ENCODE measurements around the gene GIN1.
"Not testable (repeated sequence)": the region's sequence is repeated elsewhere in the genome, so short reads cannot be mapped to it uniquely, and the experiment has no call there.

Gene GIN1, protein sequence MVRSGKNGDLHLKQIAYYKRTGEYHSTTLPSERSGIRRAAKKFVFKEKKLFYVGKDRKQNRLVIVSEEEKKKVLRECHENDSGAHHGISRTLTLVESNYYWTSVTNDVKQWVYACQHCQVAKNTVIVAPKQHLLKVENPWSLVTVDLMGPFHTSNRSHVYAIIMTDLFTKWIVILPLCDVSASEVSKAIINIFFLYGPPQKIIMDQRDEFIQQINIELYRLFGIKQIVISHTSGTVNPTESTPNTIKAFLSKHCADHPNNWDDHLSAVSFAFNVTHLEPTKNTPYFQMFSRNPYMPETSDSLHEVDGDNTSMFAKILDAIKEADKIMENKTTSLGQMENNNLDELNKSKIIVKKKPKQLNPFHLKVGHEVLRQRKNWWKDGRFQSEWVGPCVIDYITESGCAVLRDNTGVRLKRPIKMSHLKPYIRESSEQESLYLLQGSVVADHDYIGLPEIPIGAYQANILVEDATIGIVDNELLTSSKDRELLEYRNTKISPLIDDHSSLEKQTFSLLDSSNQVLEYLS

DNA sequence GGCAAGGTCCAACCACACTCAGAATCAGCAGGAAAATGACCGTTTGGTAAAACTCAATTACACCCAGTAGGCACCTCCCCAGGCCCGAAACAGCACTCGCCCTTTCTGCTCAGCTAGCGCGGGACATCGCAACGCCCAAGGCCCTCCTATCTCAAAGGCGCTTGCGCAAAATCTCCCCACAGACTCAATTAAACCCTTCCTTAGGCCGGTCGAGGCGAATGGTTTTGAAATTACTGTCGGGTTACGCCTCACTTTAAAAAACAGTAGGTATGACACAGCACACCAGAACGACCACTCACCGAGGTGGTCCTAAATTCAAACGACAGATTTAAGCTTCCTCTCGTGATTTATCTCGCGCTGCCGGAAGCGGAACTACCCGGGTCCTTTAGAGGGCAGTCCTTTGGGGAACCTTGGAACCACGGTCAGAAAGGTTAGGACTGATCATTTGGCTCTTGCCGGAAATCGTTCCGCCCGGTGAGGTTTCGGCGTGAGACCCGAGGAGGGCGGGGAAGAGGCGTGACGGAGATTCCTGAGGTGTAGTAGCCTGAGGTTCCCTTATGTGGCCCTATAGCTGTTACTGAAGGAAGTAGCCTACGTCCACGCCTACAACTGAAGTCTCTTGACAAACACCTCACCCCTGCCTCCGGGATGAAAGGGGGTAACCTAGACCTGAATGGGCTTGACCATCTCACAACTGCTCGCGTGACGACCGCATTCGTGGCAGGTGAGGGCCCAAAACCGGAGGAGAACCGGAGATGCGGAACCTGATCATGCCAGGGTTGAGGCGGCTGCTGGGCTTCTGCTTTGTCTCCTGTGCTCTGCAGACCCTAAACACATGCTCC, at the start of gene GIN1, which contains the start of gene PPIP5K2:
TSS of gene GIN1 (minus strand) at position 374 of the 842 bp plus-strand sequence. CDS start 11,431 bp downstream, outside the sequence.
TSS of gene PPIP5K2 (plus strand) at position 537 of the 842 bp plus-strand sequence. CDS start 9,289 bp downstream, outside the sequence.
- DNase-seq, result peak; percentile 99

DNA sequence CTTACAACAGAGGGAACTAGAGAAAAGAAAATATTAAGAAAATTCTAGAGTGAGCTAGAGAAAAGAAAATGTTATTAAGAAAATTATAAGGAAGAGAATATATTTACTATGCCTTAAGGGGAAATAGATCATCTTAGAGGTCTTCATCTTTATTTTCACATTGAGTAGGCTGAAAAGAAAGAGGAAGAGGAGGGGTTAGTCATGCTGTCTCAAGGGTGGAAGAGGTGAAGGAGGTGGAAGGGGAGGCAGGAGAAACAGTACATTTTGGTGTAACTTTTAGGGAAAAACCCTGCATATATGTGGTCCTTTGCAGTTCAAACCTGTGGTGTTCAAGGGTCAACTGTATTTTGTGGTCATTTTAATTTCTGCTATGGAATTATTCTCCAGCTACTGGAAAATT, 46.8 kb upstream of the GIN1 start:
- no peak for DNase-seq

DNA sequence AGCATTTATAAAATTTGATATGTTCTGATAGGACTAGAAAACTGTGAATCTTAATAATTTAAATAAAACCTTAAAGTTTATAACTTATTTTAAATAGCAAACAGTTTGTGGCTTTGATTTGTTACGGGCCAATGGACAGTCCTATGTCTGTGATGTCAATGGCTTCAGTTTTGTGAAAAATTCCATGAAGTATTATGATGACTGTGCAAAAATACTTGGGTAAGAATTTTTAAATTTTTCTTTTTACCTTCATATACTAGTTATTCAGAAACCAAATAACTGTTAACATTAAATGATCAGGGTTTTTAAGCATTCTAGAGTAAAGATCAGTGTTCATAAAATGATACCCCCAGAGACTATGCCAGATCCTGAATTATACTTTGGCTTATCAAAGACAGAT, 31.2 kb upstream of the GIN1 start:
- DNase-seq, result no peak

DNA sequence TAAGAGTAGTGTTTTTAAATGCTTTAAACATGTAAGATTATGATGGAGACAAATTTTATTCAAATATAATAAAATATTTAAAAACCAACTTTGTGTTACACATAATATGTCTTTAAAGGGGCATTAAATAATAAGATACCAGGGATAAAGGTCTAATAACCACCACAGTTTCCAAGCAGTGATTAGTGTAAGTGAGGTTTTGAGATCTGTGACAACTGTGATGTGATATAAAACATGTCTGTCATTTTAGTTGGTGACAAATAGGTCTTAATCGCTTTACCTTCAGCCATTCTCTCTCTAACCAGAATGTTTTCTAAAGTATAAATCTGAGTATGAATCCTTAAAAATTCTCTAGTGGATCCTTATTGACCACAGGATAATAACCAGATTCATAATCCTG, 28.3 kb upstream of the GIN1 start:
- DNase-seq, result no peak

DNA sequence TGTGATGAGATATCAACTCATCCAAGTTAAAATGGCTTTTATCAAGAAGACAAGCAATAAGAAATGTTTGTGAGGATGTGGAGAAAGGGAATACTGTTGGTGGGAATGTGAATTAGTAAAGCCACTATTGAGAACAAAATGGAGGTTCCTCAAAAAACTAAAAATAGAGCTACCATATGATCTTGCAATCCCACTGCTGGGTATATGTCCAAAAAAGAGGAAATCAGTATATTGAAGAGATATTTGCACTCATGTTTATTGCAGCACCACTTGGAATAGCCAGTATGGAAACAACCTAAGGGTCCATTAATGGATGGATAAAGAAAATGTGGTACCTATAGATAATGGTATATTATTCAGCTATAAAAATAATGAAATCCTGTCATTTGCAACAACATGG, 25.3 kb upstream of the GIN1 start:
- DNase-seq, result no peak

DNA sequence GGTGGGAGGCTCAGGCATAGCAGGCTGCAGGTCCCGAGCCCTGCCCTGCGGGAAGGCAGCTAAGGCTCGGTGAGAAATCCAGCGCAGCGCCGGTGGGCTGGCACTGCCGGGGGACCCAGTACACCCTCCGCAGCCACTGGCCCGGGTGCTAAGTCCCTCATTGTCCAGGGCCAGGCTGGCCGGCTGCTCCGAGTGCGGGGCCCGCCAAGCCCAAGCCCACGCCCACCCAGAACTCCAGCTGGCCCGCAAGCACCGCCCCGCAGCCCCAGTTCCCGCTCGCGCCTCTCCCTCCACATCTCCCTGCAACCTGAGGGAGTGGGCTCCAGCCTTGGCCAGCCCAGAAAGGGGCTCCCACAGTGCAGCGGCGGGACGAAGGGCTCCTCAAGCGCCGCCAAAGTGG, 22.2 kb upstream of the GIN1 start:
- not testable (repeated sequence) for DNase-seq

DNA sequence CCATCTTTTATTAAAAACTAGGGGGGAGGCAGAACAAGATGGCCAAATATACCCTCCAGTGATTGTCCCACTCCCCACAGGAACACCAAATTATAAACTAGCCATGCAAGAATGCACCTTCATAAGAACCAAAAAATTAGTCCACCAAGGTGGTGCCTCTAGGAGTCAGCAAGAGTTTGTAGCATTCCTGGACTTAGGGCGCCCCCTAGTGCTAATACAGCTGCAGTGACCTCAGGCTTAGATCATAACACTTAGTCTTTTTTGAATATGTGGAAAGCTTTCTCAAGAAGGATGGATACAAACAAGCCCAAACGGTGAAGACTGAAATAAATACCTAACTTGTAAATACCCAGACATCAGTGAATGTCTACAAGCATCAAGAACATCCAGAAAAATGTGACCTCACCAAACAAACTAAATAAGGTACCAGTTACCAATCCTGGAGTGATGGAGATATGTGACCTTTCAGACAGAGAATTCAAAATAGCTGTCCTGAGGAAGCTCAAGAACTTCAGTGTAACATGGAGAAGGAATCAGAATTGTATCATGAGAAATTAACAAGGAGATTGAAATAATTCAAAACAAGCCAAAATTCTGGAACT, 19.4 kb upstream of the GIN1 start:
- peak; percentile 81 for DNase-seq

DNA sequence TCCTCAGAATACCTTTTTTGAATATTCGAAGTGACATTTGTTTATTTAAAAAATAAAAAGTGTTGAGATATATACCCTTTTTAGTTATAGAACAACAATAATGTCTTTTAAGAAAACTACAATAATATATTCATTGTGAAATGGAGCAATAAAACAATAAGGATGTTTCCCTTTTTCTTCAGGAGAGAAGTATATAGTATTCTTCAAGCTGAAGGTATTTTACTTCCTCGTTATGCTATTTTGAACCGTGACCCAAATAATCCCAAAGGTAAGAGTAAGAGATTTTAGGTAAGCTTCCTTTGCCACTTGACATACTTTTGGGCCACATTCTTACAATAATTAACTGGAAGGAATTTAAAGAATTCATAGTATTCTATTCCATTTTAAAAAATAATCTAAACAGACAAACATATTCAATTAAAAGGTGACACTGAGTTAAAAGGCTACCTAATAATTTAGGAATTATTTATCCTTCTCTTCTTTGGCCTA, 18.3 kb upstream of the GIN1 start:
- no peak for DNase-seq

DNA sequence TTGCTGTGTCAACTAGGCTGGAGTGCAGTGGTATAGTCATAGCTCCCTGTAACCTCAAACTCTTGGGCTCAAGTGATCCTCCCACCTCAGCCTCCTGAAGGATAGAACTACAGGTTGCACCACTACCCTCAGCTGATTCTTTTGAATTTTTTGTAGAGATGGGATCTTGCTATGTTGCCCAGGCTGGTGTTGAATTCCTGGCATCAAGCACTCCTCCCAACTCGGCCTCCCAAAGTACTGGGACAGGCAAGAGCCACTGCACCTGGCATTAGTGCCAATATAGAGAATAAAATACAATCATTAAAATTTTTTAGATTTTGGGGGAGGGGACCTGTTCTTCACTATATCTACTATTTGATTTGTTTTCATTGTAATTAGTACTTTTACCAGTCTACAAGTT, 15.5 kb upstream of the GIN1 start:
- DNase-seq, result no peak

DNA sequence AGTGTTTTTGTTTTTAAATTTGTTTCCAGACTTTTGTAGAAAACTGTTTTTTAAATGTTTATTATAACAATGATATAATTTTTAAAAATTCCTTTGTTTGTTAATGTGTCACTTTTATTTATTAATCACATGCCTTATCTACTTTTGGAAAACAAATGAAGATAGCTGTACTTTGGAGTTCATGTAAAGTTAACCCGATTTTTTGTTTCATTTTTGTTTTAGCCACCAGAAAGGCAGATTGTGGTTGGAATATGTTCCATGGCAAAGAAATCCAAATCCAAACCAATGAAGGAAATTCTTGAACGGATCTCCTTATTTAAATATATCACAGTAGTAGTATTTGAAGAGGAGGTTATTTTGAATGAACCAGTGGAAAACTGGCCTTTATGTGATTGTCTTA, 13.3 kb upstream of the GIN1 start:
- DNase-seq, result no peak

DNA sequence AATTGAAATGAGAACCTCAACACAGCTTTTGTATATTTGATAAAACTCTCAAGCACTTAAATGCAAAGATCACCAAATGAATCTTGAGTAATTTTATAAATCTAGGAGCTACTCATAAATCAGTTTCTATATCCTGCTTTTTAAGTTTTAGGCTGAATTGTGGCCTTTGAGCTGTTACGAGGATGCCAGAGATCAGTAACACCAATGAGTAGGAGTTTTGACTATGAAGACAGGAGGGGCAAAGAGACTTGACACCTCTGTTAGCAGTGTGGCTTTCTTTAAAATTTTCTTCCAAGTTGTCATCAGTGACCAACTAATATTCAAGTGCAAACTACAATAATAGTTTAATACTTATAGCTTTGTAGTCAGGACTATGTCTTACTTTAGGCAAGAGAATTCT, 12.7 kb upstream of the GIN1 start:
- DNase-seq, result no peak

DNA sequence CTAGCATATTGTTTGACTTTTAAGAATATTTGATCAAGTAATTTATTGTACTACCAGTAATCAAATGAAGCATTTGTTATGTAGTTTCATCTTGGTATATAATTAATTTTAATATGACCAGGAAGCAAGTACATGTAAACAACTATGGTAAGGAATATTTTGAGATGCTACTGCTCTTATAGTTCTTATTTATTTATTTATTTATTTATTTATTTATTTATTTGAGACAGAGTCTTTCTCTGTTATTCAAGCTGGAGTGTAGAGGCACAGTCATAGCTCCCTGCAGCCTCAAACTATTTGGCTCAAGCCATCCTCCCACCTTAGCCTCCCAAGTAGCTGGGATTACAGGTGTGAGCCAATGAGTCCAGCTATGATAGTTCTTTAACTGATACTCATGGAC, 8.3 kb upstream of the GIN1 start:
- DNase-seq, result no peak

DNA sequence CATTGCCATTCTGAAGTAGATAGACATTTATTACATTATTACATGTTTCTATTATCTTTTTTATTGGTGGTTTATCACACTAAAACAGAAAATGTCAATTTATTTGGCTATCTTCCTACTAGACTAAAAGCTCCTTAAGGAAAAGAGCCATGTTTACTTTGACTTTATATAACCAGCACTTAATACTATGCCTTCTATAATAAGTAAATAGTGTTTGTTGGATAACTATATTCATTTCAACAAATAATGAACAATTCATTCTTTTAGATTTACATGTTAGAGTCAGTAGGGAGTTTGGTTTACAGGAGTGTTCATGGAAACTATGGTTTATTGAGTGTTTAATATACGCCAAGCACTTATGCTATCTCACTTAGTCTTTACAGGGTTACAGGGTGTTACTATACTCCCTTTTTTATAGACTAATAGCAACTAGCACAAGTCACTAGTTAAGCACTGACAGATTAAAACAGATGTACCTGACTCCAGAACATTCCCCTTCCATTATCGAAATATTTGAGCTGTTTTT, 7.4 kb upstream of the GIN1 start:
- no peak for DNase-seq

DNA sequence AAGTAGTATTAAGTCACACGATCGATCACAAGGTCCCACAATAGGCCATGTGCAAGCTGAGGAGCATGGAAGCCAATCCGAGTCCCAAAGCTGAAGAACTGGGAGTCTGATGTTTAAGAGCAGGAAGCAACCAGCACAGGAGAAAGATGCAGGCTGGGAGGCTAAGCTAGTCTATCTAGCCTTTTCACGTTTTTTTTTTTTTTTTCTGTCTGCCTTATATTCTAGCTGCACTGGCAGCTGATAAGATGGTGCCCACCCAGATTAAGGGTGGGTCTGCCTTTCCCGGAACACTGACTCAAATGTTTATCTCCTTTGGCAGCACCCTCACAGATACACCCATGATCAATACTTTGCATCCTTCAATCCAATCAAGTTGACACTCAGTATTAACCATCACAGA, 6.6 kb upstream of the GIN1 start:
- no peak for DNase-seq

DNA sequence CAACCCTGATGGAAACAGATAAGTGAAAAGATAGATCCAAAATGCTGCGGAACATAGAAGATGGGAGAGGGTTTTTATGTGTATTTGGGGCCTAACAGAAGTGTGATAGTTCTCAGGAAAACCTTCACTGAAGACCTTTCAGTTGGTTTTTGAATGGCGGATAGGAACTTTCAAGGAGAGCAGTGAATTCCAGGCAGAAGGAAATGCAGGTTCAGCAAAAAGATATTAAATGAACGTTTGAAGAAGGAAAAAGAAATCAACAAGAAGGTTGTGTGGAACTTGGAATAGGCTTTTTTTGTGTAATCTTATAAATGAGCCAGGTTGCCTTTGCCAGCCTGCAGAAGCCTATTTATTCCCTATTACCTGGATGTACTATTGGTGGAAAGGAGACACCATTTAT, 2.3 kb upstream of the GIN1 start:
- DNase-seq, result no peak

DNA sequence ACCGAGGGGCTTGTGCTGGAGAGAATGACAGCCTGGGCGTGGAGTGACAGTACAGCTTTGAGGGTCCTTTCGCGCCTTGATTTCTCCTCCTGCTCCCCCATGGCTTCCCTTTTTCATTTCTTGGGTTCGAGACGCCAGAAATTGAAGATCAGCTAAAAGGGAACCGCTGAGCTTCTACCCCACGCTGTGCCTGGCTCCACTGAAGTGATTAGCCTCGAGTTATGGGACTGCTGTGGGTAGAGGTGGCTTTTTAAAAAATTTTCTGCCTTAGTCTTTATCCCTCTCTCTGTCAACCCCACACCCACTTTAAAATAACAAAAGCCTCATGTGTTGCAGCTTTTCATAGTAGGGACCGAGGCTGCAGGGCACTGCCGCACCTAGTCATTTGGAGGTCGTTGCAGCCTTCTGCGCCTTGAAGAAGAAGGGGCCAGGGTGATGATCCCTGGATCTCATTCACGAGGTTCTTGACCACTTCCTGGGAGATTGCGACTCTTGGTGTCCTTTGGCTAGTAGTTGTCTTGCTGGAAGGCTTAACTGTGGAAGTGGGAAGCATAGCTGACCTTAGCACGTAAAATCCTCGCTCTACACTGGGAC, 766 bp upstream of the GIN1 start:
- DNase-seq, result peak; percentile 42

DNA sequence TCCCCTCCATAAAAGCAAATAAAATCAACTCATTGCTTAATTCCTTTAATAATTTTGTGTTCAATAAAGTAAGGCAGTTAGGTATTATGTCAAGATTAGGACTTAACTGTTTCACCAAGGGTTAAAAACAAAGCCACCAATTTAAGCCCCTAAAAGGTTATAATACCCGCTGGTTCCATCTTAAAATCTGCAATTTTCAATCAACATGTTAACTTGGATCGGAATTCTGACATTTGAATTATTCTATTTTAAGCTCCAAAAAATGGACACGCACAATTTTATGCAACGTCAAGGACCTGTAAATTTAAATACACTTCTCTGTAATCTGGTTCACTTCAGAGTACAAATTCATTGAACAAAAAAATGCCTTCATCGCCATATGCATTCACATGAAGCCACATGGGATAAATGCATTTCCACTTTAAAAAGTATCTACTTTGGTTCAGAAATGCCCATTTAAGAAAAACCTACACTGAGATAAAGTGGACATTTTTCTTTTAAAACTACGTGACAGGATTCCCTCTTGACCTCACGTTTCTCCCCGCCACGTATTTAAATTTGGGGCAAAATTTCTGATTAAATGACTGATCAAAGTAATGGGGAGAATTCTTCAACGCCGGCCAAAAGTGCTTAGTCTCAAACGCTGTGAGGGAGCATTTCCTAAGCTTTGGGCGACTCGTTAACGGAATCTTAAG, 721 bp downstream of the GIN1 start:
- DNase-seq, result no peak

DNA sequence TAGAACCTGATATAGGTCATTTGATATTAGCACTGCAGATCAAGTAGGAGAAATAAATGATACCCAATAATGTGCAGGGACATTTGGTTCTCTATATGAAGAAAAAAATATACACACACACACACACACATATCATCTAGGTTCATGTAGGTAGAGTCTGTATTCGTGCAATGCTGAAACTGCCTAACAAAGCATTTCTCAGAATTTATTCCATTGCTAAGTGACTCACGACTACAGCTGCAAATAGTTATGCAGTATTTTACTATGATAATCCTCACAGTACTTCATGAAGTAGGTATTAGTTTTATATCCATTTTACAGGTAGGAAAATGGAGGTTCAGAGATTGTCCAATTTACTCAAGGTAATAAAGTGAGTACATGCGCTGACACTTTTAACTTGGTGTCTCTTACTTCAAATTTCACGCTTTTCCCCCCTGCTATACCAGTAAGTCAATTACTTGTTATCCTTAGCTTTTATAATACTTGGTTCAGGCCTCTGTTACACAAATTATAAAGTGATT, 2.4 kb downstream of the GIN1 start:
- no peak for DNase-seq

DNA sequence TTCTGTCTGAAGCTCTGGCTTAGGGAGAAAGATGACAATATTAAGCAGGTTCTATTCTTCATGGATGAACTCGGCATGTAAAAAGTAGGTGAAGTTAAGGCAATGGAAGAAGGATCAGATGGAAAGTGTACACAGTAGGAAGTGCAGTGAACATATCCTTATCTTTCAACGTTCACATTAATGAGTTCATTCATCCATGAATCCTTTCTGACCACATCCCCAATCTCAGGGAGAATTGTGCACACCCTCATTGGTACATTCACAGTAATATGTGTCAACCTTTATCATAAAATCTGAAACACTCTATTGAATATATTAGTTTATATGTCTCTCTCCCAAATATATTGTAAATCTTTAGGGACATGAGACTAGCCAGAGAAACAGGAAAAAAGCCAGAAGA, 5.5 kb downstream of the GIN1 start:
- DNase-seq, result no peak

DNA sequence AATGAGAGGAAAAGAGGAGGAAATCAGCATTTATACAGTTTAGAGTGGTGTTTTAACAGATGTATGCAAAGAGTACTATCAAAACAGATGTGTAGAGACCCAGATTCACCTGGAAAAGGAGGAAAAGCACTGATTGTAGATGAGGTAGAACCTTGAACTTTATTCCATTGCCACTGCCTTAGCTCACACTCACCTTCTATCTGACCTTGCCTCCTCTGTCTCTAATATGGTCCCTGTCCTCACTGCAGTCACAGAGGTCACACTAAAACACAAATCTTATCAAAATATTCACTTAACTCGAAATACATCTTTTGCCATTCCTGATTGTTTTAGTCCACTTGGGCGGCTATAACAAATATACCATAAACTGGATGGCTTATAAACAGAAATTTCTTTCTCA, 7.0 kb downstream of the GIN1 start:
- DNase-seq, result no peak

DNA sequence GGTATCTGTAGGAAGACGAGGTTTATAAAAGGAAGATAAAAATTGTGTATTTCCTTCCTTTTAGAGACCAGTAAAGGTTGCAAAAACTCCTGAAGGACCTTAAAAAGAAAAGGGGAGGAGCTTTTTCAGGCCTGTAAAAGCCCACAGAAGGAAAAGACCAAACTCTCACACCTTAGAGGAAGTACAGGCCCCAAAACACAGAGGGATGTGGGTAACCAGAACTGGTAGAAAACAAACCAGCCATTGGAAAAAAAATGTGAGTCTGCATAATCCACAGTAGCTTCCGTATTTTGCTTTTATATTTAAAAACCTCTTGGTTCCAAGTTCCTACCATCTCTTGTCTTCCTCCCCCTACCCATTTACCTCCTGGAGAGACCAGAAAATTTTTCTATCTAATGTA, 8.5 kb downstream of the GIN1 start:
- no peak for DNase-seq

DNA sequence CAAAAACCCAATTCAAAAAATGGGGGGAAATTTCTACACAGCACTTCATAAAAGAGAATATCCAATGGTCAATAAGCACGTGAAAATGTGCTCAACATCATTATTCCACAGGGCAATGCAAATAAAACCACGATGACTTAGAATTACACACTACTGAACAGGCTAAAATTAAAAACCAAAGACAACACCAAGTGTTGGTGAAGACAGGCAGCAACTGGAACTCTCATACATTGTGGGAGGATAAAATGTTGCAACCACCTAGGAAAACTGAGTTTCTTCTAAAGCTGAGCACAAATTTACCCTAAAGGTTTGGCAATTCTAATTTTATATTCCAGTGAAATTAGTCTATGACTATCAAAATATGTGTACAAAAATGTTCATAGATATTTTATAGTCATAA, 9.5 kb downstream of the GIN1 start:
- no peak for DNase-seq

All from DMS53 (cell line).